Stimulated activated CD4-positive, alpha-beta T cell treated with anti-CD3 and anti-CD28 coated beads, Interleukin-4, amount 100 ng/mL, for 4 hours (primary cell): ENCODE results near the gene ADGRA1.
"Not testable (repeated sequence)": the region's sequence is repeated elsewhere in the genome, so short reads cannot be mapped to it uniquely, and the experiment has no call there.

Experiments used
- DNase-seq, 2 experiments: peaks; one replicate each; pipeline ENCODE4 v3.0.0-alpha.2; 2020

ADGRA1 gene

DNA sequence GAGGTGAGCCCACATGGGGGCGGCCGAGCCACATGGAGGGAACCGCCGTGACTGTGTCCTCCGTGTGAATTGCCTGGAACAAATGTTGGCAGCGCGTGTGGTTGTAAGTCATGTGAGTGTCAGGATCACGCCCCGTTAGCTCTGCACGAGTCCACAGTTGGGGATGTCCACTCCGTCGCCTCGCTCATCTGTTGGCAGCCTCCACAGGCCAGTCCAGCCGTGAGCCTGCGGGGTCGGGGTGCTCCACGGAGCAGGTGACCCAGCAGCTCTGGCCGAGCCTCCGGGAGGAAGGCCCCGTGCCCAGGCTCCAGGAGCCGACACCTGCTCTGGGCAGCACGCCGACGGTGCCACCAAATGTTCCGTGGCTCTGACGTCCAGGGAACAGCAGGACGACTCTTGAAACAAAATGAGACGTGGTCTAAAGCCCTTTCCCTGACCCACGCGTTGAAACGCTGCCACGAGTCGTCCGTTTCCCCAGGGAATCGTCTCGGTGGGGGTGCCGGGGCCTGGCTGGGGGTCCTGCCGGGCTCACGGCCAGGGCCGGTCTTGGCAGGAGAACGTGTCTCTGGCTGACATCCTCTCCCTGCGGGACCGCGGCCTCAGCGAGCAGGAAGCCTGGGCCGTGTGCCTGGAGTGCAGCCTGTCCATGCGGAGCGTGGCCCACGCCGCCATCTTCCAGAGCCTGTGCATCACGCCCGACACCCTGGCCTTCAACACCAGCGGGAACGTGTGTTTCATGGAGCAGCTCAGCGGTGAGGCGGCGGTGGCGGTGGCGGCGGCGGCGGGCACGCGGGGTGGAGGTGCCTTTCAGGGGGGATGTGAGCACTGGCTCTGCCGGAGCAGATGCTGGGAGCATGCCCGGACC is 79.3 kb downstream of the ADGRA1 start:
- DNase-seq = no peak

DNA sequence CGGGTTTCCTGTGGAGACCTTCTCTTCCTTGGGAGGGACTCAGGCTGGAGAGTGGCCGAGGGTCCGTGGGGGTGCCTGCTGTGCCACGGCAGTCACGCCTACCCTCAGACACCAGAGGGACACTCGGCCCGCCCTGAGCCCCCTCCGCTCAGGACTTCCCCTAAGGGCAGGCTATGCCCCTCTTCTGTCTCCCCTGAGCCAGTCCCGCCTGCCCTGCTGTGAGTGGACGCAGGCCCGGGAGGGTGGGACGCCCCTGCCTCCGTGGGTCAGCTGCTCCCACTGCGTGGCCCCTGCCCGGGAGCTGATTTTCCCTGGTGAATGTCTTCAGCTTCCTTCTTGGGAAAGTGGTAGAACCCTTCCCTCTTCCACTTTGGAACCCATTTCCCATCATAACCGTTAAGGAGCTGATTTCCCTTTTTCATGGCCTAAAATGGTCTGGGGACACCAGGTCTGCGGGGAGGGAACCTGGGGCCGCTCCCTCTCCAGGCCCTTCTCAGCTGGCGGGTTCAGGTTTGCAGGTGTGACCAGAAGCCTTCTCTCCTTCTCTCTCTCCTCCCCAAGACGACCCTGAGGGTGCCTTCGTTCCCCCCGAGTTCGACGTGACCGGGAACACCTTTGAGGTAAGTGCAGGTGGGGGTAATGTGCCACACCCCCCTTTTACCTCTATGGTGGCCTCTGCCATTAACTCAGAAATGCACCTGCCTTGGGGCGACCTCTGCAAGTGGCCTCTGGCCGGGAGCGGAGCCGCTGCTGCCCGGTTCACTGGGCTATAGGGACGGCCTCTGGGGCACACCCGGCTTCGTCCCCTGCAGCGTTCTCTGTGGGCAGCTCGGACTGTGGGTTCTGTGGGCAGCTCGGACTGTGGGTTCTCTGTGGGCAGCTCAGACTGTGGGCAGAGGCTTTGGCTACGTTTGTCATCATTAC is 80.2 kb downstream of the ADGRA1 start:
- DNase-seq = no peak

DNA sequence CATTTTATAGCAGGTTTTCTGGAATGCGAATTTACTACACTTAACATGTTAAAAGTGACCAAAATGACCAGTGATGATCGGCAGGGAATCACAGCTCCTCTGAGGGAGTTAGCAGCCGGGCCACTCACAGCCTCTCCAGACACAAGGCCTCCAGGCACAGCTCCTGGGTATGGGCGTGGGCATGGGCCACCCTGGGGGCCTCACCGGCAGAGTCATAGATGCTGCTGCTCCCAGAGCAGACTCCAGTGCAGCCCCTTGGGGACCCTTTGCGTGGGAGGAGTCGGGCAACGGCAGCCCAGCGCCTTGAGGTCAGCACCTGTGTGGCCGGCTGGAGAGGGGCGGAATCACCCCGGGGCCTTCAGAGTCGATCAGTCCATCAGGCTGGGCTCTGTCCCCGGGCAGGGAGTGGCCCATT is 80.9 kb downstream of the ADGRA1 start:
- no peak for DNase-seq

DNA sequence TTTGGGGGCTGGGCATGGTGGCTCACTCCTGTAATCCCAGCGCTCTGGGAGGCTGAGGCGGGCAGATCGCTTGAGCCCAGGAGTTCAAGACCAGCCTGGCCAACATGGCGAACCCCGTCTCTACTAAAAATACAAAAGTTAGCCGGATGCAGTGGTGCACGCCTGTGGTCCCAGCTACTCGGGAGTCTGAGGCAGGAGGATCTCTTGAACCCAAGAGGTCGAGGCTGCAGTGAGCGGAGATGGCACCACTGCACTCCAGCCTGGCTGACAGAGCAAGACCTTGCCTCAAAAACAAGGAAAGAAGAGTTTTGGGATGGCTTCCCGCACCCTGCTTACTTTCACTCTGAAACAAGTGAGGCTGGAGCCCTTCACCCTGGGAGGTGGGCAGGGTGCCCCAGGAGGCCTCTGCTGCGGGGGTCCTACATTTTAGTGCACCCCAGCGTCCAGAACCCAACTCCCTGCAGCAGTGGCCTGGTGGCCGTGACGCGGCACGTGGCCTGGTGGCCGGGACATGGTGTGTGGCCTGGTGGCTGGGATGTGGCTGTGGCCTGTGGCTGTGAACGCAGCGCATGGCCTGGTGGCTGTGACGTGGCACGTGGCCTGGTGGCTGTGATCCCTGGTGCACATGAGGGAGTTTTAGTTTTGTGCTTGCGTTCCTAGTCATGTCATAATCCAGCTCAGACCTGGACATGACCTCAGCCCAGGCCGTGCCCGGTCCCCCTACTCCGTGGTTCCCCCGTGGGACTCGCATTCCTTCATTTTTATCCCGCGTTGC is 81.6 kb downstream of the ADGRA1 start:
- no peak for DNase-seq

DNA sequence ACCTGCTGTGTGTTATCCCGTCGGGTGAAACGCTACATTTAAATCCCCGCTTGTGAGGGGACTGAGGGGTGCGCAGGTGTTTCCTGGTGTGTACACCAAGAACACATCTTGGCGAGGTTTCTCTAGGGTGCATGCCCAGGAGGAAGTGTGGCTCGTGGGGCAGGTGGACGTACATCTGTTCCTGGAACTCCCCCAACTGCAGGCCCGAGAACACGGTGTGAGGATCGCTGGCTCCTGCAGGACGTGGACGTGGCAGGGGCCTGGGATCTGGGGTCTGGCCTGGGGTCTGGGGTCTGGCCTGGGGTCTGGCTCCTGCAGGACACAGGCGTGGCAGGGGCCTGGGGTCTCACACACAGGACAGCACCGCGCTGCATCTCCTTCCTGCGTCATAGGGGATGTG is 82.4 kb downstream of the ADGRA1 start:
- no peak for DNase-seq

DNA sequence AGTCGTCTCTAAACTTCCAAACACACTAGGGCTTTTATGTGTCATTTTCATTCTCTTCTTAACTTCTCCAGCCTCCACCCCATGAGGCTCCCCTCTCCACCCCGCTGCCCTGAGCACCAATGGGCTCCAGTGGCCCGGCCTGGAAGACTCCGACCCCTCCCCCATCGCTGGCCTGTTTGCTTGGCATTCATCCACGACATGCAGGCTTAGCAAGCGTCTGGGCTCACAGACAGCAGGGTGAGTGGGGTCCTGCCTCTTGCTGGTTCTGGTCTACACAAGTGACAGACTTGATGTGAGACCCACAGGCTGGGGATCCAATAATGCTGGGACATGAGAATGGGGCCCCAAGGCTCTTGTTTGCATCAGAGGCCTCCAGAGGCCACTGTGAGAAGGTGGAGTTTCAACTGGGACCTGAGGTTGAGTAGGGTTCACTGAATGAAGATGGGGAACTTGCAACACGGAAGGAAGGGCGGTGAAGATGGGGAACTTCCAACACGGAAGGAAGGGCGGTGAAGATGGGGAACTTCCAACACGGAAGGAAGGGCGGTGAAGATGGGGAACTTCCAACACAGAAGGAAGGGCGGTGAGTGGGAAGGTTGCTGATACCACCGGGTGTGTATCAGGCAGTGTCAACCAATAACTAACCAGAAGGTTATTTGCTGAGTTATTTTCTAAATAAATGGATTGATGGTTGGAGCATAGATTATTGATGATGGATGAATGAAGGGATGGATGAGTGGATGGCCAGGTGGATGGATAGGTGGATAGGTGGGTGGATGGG is 86.3 kb downstream of the ADGRA1 start:
- DNase-seq = no peak

DNA sequence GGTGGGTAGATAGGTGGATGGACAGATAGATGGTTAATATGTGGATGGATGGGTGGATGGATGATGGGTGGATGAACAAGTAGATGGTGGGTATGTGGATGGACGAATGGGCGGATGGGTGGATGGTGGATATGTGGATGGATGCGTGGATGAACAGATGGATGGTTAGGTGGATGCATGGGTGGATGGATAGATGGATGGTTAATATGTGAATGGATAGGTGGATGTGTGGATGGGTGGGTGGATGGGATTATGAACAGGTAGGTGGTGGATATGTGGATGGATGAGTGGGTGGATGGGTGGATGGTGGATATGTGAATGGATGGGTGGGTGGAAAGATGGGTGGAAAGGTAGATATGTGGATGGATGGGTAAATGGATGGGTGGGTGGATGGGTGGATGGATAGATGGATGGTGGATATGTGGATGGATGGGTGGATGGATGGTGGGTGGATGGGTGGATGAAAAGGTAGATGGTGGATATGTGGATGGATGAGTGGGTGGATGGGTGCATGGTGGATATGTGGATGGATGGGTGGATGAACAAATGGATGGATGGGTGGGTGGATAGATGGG is 87.1 kb downstream of the ADGRA1 start:
- no peak for DNase-seq

DNA sequence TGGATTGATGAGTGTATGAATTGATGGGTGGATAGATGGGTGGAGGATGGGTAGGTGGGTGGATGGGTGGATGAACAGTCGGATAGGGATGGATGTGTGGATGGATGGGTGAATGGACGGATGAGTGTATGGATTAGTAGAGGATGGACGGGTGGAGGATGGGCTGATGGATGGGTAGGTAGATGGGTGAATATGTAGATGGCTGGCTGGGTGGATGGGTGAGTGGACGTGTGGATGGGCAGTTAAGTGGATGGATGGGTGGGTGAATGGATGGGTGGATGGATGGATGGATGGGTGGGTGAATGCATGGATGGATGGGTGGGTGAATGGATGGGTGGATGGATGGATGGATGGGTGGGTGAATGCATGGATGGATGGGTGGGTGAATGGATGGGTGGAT is 87.9 kb downstream of the ADGRA1 start:
- DNase-seq = not testable (repeated sequence)

DNA sequence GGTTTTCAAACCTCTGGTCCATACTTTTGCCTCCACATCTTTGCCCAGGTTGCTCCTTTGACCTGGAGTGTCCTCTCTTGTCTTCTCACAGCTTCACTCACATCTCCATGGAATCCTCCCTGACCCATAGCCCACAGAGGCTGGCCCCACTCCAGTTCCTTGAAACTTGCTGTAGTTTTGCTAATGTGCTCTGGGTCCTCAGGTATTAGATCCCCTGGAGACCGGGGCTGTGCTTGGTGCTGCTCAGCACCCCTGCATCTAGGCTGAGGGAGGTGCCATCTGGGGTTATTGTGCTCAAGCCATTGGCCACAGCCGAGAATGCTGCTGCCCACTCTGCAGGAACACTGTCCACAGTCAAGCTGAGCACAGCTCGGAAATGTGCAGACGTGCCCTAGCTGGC is 88.8 kb downstream of the ADGRA1 start:
- no peak for DNase-seq

DNA sequence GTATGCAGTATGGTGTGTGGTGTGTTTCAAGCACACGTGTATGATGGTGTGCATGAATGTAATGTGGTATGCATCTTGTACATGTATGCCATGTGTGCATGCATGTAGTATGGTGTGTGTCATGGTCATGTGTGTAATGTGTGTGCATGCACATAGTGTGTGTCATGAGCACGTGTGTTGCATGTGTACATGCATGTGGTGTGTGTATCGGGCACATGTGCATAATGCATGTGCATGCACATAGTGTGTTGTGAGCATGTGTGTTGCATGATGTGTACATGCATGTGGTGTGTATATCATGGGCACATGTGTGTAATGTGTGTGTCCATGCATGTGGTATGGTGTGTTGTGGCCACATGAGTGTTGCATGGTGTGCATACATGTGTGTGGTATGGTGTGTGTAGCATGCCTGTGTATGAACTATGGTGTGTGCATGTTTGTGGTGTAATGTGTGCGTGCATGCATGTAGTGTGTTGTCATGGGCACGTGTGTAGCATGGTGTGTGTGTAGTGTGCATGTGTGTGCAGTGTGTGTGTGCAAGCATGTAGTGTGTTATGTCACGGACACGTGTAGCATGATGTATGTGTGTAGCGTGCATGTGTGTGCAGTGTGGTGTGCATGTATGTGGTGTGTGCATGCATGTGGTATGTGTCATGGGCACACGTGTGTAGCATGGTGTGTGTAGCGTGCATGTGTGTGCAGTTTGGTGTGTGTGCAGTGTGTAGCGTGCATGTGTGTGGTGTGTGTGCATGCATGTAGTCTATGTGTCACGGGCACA is 89.8 kb downstream of the ADGRA1 start:
- no peak for DNase-seq

DNA sequence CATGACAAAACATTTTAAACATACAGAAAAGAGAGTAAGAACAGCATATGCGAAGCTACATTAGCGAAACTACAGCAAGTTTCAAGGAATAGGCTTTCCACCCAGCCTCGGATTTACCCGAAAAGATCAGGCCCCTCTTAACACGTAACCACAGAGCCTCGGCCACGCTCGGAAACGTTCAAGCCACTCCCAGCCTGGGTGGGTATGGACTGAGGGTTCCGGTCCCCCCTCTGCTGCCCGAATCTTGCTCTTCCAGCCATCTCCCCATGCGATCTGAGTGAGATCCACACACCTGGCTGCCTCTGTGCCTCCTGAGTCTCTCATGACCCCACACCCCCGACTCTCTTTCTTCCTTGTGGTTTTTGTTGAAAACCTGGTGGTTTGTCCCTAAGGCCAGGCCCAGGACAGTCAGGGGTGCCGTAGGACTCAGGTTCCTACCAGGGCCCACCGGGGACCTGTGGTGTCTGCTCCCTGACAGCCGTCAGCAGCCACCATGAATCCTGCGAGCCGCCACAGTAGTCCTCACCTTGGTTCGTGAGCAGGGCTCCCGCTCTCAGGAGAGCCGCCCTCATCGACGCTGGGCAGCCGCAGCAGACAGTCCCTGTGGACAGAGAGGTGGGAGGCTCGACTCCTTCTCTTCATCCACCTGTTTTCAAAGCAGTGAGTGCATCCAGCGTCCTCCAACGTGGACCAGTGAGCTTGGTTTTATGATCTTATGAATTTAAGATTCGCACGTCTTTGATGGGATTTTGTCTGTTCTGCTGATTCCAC is 90.8 kb downstream of the ADGRA1 start:
- no peak for DNase-seq

DNA sequence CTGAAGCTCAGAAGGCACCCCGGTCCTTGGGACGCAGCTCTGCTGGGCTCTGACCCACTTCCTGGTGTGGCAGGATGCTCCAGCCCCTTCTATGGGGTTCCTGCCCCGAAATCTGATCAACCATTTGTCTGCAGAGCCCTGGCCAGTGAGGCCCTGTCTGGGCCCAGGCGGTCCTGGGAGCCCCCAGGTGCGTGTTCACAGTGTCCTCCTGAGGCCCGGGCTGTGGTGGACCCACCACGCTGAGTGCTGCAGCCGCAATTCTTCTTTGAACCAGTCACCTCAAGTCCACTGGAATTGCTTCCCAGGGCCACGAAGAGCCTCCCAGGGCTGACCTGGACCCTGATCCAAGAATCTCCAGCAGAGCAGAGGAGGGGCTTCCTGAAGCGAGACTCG is 91.4 kb downstream of the ADGRA1 start:
- DNase-seq = no peak

DNA sequence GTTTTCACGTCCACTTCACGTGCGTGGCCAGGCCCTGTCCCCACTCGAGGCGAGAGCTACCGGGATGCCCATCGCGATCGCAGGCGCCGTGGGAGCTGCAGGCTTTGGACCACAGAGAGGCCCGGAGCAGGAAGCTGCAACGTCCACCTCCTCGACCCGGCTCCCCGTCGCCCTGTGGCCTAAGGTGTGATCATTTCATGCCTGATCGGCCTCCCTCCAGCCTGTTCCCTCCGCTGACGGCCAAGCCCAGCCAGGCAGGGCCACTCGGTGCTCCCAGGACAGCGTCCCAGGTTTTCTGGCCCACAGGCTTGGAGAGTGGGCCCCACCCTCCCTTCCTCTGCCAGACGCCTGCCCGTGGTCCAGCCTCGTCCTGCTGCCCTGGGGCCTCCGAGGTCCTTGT is 91.9 kb downstream of the ADGRA1 start:
- DNase-seq = no peak

DNA sequence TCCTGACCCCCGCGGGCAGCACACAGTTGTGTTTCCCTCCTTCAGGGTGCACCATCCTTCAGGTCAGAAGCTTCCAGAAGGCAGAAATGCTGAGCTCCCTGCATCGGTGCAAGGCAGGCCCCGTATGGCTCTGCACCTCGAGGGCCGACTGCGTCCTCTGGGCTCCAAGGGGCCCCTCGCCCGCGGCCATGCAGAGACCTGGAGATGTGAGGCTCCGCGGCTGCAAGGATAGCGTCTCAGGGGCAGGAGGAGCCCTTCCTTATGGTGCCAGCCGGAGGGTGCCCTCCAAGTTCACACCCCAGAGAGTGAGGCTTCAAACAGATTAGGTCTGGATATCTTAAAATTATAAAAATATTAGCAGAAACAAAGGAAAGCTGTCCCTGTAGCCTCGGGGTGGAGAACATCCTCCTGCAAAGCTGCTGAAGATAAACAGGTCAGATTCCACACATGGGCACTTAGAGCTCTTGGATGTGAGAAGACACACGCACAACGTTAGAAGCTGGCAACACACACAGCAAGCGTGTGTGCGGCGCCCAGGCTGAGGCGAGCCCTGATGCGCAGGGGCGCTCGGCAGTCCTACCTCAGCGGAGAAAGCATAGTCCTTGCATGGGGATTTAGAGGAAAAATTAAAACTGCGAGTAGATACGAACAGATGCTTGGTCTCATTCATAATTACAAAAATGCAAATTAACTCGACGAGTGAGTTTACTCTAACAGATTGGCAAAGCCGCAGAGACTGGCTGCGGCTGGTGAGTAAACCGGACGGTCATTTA is 92.7 kb downstream of the ADGRA1 start:
- DNase-seq = no peak

DNA sequence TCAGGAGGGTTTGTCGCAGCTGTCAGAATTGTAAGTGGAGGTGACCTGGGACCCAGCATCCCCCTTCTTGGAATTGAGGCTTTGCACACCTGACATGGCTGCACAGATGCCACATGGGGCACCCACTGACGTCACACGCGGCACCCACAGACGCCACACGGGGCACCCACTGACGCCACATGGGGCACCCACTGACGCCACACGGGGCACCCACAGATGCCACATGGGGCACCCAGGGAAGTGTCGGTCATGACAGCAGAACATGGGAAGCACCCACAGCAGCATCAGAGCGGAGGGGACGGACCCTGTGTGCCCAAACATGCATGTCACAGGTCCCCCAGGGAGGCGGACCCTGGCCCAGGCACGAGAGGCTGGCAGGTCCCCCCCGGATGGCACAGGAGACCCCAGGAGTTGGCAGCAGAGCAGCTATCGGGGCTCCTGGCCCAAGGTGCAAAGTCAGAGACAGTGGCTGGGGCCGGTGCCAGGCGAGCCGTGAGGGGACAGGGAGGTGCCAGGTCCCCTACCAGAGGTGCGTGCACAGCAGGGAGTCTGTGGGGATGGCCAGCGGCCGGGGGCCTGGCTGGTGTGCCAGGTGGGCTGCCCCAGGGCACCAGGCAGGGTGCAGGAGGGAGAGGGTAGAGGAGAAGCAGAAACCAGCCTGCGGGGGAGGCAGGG is 93.4 kb downstream of the ADGRA1 start:
- DNase-seq = no peak
